Panc1 (cell line): ENCODE measurements around the gene LRP1B.

Source experiments
- REST ChIP-seq, 2 experiments: IDR thresholded peaks; 2 replicates each; pipeline ENCODE4 v1.6.1; 2011 to 2012; ENCODE audit warnings: low read depth in 2 of 2, control low read depth in 1 of 2, low read length in 1 of 2, mild to moderate bottlenecking in 1 of 2, moderate library complexity in 1 of 2; ENCODE audit not compliant: insufficient read depth in 1 of 2
- TF ChIP-seq, protein P1 (sequence below): fragments of 450-650 bp; IDR thresholded peaks from 2 replicates; pipeline ENCODE4 v1.5.1; 2017; ENCODE audit warnings: mild to moderate bottlenecking

- TF ChIP-seq, protein P1, sequence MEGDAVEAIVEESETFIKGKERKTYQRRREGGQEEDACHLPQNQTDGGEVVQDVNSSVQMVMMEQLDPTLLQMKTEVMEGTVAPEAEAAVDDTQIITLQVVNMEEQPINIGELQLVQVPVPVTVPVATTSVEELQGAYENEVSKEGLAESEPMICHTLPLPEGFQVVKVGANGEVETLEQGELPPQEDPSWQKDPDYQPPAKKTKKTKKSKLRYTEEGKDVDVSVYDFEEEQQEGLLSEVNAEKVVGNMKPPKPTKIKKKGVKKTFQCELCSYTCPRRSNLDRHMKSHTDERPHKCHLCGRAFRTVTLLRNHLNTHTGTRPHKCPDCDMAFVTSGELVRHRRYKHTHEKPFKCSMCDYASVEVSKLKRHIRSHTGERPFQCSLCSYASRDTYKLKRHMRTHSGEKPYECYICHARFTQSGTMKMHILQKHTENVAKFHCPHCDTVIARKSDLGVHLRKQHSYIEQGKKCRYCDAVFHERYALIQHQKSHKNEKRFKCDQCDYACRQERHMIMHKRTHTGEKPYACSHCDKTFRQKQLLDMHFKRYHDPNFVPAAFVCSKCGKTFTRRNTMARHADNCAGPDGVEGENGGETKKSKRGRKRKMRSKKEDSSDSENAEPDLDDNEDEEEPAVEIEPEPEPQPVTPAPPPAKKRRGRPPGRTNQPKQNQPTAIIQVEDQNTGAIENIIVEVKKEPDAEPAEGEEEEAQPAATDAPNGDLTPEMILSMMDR: no peak
- no peak for TF ChIP-seq REST (IDR thresholded peaks at IDR 0.05; ENCODE audit: insufficient read depth in 1 of 2, low read depth in 2 of 2, low read length in 1 of 2)
These were observed 11.8 kb upstream of the LRP1B start for GRCh38 chr2:142142595-142142994.
